Measurements from ENCODE around the gene BCAS1. TPM values are rescaled to one million over a fixed set of nuclear protein-coding genes. Genes with fewer than 3 reads are reported as not detected.

The BCAS1 gene
- total RNA-seq, 1 donor = not detected

GRCh38 chr20:54103067-54103761 lies 32.8 kb upstream of the BCAS1 start:
- Histone ChIP-seq H3K4me3 (ENCODE audit: insufficient read depth, low read length) (peak overlapping the region; percentile 30), H3K27me3 (ENCODE audit: insufficient read depth, low read length) (no peaks in the 10 kb centered on the region), H3K27ac (ENCODE audit: low read depth, low read length) (no peak overlapping the region)

DNA sequence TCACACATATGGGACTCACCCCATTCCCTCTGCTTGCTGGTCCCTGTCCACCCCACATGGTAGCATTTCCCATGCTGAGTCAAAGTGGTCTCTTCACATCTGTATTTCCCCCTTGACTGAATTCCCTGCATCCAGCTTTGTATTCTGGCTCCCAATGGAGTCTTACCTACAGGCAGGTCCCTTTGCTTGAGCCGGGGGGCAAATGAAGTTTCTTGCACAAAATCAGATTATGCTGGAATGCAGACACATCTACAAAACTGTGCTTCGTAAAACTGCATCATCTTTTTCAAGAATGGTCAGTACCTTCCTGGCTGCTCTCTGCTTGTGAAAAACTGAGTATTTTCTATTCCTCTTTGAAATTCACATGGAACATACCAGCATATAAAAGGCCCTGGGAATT lies 32.1 kb upstream of the BCAS1 start:
- no peak for TF ChIP-seq CTCF (IDR thresholded peaks at IDR 0.05; ENCODE audit: extremely low read depth, low read depth, low read length)
- Histone ChIP-seq H3K79me2 (ENCODE audit: insufficient read depth, low read length) (no peaks in the 10 kb centered on the region), H3K4me1 (ENCODE audit: insufficient read depth, low read length) (peaks cover 3% of the 10 kb centered on the region), H3K4me2 (ENCODE audit: insufficient read depth, low read length) (no peak overlapping the region), H2AFZ (ENCODE audit: low read length) (no peak overlapping the region), H4K20me1 (ENCODE audit: insufficient read depth, low read length) (no peaks in the 10 kb centered on the region), H3K27ac (ENCODE audit: low read depth, low read length) (no peak overlapping the region), H3K27me3 (ENCODE audit: insufficient read depth, low read length) (no peaks in the 10 kb centered on the region), H3K9me3 (ENCODE audit: low read depth, low read length) (no peaks in the 10 kb centered on the region), H3K4me3 (ENCODE audit: insufficient read depth, low read length) (no peak overlapping the region), H3K36me3 (ENCODE audit: insufficient read depth, low read length) (no peaks in the 10 kb centered on the region)
- no peak for DNase-seq (ENCODE audit: insufficient read length, low spot score, missing footprints)

More at GRCh38 chr20:54103067-54103761, 32.8 kb upstream of the BCAS1 start:
- no peaks in the 10 kb centered on the region for H4K20me1 ChIP-seq (ENCODE audit: insufficient read depth, low read length)
- peaks cover 3% of the 10 kb centered on the region for H3K4me1 ChIP-seq (ENCODE audit: insufficient read depth, low read length)
- H3K9me3 ChIP-seq (ENCODE audit: low read depth, low read length) = no peaks in the 10 kb centered on the region
- H2AFZ ChIP-seq (ENCODE audit: low read length) = peak overlapping the region; percentile 73
- DNase-seq (ENCODE audit: insufficient read length, low spot score, missing footprints) = peak; percentile 88
- peak; percentile 99 for TF ChIP-seq CTCF (IDR thresholded peaks at IDR 0.05; ENCODE audit: extremely low read depth, low read depth, low read length)
- H3K79me2 ChIP-seq (ENCODE audit: insufficient read depth, low read length) = no peaks in the 10 kb centered on the region
- no peaks in the 10 kb centered on the region for H3K36me3 ChIP-seq (ENCODE audit: insufficient read depth, low read length)
- H3K4me2 ChIP-seq (ENCODE audit: insufficient read depth, low read length) = peak overlapping the region; percentile 68

- no peaks in the 10 kb centered on the region for H3K9me3 ChIP-seq (ENCODE audit: low read depth, low read length)
- TF ChIP-seq CTCF (IDR thresholded peaks at IDR 0.05; ENCODE audit: extremely low read depth, low read depth, low read length) = no peak
- no peaks in the 10 kb centered on the region for H3K36me3 ChIP-seq (ENCODE audit: insufficient read depth, low read length)
- H3K4me2 ChIP-seq (ENCODE audit: insufficient read depth, low read length) = no peak overlapping the region
- H4K20me1 ChIP-seq (ENCODE audit: insufficient read depth, low read length) = no peaks in the 10 kb centered on the region
- H3K27me3 ChIP-seq (ENCODE audit: insufficient read depth, low read length) = no peaks in the 10 kb centered on the region
- H3K4me1 ChIP-seq (ENCODE audit: insufficient read depth, low read length) = peaks cover 3% of the 10 kb centered on the region
- no peaks in the 10 kb centered on the region for H3K79me2 ChIP-seq (ENCODE audit: insufficient read depth, low read length)
- no peak overlapping the region for H2AFZ ChIP-seq (ENCODE audit: low read length)
- no peak overlapping the region for H3K4me3 ChIP-seq (ENCODE audit: insufficient read depth, low read length)
- DNase-seq (ENCODE audit: insufficient read length, low spot score, missing footprints) = no peak
- H3K27ac ChIP-seq (ENCODE audit: low read depth, low read length) = no peak overlapping the region
These were observed 30.2 kb upstream of the BCAS1 start for GRCh38 chr20:54100563-54100962.

DNA sequence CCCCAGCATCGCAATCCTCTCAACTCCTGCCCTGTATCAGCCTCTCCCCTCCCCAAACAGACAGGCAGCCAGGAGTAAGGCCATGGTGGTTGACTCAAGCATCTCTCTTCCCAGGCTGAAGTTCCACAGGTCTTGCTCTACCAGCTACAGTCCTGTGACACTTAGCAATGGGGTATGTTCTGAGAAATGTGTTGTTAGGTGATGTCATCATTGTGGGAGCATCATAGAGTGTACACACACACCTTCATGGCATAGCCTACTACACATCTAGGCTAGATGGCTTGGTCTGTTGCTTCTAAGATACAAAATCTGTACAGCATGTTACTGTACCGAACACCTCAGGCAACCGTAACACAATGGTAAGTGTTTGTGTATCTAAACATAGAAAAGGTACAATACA lies 29.5 kb upstream of the BCAS1 start:
- Histone ChIP-seq H3K27ac (ENCODE audit: low read depth, low read length) (no peak overlapping the region), H3K27me3 (ENCODE audit: insufficient read depth, low read length) (no peaks in the 10 kb centered on the region), H3K79me2 (ENCODE audit: insufficient read depth, low read length) (no peaks in the 10 kb centered on the region), H3K4me3 (ENCODE audit: insufficient read depth, low read length) (no peak overlapping the region), H3K4me2 (ENCODE audit: insufficient read depth, low read length) (no peak overlapping the region), H3K4me1 (ENCODE audit: insufficient read depth, low read length) (peaks cover 3% of the 10 kb centered on the region), H3K36me3 (ENCODE audit: insufficient read depth, low read length) (no peaks in the 10 kb centered on the region), H2AFZ (ENCODE audit: low read length) (no peak overlapping the region), H4K20me1 (ENCODE audit: insufficient read depth, low read length) (no peaks in the 10 kb centered on the region), H3K9me3 (ENCODE audit: low read depth, low read length) (no peaks in the 10 kb centered on the region)
- no peak for TF ChIP-seq CTCF (IDR thresholded peaks at IDR 0.05; ENCODE audit: extremely low read depth, low read depth, low read length)
- no peak for DNase-seq (ENCODE audit: insufficient read length, low spot score, missing footprints)

All from osteoblast (primary cell).